A172 (cell line): ENCODE results near the gene ZNF467. TPM values are rescaled to one million over a fixed set of nuclear protein-coding genes. Genes with fewer than 3 reads are reported as not detected.

Source experiments
- DNase-seq: peaks from one replicate; pipeline ENCODE4 v3.0.0-alpha.2; 2015; ENCODE audit warnings: low spot score
- total RNA-seq: library from RNA; depleted of rRNA; stranded (reverse); fragments of >200 nt; shearing (Covaris generic); gene quantifications from 2 replicates; pipeline ENCODE4 v1.2.3, GENCODE V29; 2014

ZNF467 gene
- total RNA-seq, 1 experiment from 2014 or later = not detected

DNA sequence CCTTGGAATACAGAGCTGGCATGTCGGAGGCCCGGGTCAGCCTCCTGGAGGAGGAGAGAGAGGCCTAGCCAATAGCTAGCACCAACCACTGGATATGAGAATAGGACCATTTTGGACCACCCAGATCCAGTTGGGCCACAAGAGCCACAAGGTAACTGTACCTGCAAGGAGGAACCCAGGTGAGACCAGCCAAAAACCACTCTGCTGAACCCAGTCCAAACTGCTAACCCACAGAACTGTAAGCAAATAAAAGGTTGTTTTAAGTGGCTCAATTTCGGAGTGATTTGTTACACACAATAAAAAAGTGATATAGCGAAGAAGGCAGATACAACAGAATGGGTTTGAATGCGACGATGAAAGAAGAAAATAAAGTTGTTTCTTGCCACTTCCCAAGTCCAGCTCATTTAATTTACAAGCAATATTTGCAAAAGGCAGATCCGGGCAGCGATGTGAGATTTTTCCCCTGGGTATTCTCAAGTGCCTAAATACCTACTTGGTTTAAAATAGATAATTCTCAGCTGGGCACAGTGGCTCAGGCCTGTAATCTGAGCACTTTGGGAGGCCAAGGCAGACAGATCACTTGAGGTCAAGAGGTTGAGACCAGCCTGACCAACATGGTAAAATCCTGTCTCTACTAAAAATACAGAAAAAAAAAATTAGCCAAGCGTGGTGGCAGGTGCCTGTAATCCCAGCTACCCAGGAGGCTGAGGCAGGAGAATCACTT, 23.1 kb downstream of the ZNF467 start:
- DNase-seq = no peak

DNA sequence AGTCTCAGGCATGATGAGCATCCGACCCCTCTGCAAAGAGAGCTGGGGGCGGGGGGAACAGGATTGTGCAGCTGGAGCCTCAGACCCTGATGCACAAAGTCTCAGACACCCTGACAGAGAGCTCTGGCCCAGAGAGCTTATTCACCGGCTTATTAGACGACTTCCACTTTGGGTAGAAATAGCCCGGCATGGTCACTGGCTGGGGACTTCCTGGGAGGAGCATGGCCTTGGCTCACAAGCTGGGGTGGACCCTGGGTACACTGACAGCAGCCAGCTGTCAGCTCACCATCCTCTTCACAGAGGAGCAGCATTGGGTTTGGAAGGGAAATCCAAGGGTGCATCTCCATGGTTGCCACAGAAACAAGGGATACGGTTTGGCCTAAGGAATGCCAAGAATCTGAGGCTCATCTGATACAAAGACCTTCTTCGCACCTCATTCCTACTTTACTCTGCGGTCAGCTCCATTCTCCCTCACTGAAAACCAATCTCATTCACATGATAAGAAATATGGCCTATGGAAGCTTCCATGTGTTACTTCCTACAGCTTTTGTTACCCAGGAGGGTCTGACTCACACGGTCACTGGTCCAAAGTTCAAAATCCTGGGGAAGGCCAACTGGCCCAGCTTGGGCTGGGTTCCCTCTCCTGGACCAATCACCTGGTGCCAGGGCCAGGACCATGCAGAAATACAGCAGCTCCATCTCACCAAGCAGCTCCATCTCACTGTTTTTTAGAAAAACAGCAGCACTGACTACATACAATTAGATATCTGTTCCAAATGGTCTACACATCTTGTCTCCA, 25.1 kb downstream of the ZNF467 start:
- DNase-seq = no peak

DNA sequence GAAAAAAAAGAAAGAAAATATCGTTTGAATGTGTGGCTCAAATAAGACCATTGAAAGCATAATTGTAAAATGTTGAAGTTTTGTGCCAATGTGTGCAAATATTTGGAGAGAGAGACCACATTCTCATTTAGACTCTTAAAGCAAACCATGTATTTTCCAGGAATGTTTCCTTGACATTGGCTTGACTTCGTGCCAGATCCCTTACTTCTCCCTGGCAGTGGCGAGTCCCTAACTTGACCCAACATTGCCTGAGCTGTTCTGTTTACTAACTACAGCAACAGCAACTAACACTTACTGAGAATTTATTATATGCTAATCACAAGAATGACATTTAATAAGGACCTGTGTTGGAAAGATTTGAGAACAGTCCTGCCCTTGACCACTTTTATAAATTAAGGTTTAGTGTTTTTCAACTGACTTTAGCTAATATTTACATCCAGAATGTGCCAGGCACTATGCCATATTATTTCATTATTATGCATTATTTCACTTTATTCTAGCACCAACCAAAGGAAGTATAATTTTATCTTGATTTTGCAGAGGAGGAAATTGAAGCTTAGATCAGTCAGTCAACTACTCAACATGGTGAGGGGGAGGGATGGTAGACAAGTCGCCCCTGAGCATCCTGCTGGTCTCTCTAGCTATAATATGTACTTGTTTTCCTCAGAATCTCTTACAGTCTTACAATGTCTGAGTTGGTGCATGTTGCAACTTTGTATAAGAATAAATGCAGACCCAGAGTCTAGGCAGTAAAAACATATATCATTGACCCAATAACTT, 29.7 kb downstream of the ZNF467 start:
- peak; percentile 10 for DNase-seq

DNA sequence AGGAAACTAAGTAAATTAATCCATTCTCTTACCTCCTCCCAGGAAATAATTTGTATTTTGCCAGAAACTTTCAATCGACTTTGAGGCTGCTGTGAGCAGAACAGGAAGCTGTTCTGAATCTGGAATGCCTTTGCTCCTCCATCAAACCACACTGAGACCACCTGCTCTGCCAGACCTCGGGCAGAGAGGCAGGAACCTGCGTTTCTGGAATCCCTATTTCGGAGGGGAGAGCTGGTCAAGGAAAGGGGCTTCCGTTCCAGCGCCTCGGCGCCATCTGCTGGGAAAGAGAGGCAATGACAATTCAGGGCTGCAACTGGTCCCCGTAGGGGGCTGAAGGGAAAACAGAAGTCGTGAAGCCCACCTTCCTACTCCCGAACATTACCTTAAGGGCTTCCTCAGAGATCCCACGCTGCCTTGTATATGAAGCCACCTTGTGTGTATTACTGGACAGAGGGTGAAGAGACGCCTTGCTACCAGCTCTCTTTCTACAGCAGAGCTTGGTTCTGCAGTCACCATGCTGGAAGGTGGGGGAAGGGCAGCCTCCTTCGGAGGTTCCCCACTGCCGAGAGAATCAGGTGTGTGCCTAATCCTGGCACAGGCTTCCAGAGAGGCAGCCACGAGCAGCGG, 31.2 kb downstream of the ZNF467 start:
- DNase-seq = peak; percentile 53

DNA sequence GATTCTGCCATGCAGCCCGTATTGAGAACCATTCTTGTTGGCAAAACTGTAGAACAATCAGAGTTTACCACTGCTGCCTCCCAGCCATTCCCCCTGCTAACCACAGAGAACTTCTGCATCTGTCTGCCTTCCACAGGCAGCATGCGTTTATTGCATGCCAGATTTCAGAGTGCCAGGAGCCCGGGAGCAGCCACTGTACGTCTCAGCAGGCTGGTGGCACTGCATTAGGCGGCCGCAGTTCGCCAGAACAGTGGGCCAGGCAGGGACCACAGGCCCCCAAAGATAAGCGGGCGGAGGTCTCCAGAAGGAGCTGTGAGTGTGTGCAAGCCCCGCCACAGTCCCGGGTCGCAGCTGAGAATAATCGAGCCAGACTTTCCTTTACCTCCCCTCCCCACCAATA, 31.8 kb downstream of the ZNF467 start:
- no peak for DNase-seq

DNA sequence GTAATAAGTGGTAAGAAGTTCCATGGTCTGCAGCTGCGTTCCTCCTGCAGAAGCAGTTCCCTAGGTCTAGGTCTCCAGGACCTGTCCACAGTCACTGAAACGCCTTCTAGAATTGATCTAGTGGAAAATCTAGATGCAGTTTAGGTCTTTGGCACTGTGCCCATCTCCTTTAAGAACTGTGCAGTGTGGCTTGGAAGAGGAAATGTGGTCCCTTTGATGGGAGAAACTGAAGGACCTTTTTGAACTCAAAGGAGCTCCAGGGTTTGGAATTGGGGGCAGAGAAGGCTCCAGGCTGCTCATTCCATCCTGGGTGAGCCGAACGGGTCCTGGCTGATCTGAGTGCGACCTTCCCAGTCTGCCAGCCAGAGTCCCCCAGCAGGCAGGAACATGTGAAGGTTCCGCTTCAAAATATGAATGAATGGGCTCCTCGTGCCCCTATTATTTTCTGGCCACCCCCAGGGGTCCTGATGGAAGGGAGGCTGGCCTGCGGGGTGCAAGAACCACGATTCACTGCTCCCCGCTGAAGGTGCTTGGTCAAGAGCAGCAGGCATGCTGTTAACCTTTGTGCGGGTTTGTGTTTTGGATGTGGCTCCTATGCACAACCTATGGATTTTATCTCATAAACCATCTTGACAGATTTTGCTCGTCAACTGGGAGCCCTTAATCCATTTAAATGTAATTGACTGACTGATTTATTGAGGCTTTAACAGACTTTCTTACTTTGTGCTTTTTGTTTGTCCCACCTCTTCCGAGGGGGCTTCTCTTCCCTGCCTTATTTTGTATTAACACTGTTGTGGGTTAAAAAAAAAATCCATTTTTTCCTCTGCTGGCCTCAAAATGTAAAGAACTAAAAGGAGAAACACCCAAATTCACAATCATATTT, 36.7 kb downstream of the ZNF467 start:
- no peak for DNase-seq

DNA sequence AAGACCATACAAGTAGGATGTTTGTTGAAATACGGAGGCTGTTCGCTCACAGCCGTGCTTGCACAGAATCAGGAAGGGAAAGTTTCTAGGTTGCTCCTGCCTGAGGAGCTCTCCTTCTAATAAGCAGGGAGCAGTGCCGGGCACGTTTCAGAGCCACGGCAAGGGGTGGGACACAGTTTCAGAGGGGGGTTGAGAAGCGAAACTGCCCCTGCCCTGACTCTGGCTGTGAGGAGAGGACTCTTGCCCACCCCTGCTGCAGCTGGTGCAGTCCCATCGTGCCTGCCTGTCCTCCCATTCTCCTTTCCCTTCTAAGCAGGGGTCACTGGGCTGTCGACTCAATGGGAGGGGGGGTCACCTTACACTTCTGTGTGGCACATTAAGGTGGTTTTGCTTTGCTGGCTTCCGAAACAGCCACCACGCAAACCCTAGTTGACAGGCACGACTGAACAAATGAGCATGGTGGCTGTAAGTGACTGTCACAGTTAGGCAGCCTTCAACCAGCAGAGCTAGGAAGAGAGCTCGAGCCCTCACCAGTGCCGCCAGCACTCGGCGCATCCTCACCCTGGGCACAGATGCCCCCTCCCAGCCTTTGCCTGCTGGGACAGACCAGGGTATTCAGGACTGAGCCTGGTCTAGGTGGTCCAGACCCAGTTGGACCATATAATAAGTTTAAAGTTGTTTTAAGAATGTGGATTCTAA, 37.5 kb downstream of the ZNF467 start:
- DNase-seq = no peak

DNA sequence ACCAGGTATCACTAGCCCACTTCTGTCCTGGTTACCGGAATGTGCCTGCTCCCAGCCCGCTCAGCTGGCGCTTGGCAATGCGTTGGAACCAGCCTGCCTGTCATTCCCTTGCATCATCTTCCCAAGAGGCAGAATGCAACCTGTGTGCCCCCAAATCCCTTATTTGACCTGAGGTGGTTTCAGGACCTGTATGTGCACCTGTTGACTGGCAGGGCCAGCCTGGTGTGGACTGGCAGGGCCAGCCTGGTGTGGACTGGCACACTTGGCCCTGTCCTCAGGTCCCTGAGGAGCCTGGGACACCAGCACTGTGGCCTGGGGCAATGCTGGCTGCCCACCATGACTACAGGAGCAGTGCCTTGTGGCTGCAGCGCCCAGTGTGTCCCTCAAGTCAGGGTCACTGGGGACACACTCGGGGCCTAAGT, 38.2 kb downstream of the ZNF467 start:
- DNase-seq = no peak

DNA sequence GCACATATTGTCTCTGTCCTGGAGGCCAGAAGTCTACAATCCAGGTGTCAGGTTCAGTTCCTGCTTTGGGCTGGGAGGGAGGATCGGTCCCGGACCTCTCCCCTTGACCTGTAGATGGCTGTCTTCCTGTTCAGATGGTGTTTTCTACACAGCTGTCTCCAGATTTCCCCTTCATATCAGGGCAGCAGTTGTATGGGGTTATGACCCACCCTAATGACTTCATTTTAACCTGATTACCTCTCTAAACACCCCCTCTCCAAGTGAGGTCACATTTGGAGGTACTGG, 38.7 kb downstream of the ZNF467 start:
- DNase-seq = no peak

DNA sequence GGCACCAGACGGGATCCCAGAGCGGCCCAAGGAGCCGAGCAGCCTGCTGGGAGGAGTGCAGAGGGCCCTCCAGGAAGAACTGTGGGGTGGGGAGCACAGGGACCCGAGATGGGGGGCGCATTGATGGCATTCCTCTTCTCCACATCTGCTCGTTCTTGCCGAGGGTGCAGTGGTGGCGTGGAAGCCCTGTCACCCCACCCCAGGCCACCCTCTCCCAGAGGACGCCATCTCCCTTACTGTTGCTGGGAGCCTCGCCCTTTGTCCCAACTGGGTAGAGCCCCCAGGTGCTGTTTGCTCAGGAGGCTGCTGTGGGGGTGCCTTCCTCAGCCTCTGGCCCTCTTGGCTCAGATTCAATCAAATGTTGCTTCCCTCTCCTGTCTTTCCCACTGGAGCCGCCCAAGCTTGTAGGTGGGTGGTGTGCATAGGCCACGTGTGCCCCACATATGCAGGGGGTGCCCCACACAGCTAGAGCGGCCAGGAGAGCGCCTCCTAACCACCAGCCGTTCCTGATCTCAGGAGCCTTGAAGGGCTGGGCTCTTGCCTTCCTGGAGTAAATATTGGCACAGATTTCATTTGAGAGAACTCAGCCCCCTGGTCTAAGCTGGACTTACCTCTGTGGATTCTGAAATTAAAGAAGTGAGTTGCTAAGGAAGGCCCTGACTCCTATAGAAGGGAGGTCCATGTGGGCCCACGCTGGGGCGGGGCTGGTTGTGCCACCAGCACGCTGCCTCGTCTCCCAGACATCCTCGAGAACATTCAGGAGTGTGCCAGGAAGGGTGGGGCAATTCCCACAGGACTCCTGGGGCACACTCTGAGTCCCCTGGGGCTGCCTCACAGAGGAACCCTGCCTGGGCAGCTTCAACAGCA, 39.2 kb downstream of the ZNF467 start:
- DNase-seq = no peak

DNA sequence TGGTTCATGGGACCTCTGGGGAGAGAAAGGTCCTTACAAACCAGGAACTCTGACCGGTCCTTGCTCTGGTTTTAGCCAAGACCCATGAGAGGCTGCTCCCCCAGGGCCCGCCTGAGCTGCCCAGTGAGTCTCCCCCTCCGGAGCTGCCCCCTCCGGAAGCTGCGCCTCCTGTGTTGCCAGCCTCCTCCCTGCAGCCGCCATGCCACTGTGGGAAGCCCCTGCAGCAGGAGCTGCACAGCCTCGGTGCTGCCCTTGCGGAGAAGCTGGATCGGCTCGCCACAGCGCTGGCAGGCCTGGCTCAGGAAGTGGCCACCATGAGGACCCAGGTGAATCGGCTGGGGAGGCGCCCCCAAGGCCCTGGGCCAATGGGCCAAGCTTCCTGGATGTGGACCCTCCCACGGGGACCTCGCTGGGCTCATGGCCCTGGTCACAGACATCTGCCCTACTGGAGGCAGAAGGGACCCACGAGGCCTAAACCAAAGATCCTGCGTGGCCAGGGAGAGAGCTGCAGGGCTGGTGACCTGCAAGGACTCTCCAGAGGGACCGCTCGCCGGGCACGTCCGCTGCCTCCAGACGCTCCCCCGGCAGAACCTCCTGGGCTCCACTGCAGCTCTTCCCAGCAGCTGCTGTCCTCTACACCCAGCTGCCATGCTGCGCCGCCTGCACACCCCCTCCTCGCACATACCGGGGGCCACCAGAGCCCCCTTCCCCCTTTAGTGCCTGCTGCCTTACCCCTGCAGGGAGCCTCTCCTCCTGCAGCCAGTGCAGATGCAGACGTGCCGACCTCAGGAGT, 40.1 kb downstream of the ZNF467 start:
- no peak for DNase-seq

DNA sequence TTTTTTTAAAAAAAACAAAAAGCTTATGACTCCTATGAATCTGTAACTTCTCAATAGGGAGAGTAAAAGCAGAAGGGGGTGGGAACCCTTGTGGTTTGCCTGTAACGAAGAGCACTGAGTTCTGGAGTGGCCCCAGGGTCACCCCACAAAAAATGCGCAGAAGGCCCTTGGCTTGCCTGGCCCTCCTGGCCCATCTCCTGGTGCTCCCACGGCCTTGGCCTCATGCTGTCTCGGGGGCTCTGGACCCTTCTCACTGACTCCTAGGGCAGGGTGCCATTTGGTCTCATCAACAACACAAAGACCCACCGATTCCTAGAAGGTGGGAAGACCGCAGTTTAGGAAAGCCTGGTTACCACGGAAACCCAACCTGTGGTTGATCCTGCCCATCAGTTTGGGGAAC, 40.8 kb downstream of the ZNF467 start:
- no peak for DNase-seq

DNA sequence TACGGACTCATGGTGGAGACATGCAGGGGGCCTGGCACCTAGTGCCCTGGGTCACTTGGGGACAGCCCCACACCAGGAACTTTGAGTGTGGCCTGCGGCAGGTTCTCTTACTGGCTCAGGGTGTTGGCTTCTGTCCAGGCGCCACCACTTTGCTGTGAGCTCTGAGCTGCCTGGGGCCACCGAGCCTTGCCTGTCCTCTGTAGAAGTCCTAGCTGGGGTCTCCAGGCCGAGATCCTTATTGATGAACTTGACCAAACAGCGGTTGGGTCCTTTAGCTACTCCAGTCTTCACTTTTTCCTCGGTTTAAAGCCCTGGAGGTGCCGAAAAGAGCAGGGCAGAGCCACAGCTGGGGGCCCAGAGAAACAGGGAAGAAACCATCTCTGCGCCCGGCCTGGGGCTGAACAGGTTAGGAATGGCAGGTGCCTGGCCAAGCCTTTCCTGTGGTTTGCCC, 41.3 kb downstream of the ZNF467 start:
- no peak for DNase-seq

DNA sequence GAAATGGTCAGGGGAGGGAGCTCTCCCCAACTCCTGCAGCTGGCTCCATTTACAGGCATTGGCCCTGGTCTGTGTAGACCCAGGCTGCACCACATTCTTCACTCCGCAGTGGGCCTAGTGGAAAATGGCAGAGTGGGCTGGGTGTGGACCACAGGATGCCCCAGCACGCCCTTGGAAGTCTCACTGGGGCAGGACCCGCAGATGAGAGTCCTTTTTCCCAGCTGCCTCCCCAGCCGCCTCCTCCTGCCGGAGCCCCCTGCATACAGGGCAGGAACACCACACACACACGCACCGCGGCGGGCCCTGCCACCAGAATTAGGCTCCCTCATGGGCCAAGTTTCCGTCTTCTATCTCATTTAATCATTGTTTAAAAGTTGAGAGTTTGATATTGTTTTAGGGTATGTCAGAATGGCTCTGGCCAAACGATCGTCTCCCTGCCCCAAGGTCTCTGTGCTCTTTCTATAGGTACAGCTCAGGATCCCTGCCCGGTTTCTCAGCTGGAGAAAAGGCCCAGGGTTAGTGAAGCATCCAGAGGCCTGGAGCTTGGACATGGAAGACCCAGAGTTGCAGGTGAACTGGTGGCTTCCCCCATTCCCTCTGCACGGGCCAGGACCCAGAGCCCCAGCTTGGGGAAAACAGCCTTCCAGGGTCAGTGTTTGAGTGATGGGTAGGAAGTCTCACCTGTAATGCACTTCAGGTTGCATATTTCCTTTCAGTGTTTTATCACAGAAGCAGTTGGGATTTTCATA, 42.0 kb downstream of the ZNF467 start:
- DNase-seq = no peak

DNA sequence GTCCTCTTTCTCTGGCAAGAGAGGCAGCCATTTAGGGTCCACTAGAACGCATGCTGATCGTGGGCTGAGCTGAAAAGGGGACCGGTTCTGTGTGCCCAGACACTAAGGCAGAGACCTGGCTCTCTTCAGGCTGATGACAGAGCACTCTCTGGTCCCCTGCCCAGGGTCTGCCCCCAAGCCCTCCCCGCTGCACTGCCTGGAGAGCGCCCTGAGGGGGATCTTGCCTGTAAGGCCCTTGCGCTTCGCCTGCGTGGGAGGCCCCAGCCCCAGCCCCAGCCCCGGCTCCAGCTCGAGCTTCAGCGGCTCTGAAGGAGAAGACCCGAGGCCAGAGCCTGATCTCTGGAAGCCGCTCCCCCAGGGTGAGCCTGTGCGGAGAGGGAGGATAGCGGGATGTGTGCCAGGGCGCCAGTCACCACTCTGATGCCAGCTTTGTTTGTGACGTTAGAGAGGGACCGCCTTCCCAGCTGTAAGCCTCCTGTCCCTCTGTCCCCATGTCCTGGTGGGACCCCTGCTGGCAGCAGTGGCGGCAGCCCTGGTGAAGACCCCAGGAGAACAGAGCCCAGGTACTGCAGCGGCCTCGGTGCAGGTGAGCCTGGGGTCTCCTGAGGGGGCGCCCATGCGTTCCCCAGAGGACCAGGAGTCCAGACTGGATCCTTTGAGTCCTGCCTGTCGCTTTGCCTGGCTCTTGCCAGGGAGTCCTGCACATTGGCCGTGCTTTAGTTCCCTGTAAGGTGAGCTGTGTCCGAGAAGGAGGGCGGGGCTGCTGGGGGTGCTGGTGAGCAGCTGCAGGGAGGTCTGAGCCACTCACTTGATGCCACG, 43.2 kb downstream of the ZNF467 start:
- DNase-seq = no peak

DNA sequence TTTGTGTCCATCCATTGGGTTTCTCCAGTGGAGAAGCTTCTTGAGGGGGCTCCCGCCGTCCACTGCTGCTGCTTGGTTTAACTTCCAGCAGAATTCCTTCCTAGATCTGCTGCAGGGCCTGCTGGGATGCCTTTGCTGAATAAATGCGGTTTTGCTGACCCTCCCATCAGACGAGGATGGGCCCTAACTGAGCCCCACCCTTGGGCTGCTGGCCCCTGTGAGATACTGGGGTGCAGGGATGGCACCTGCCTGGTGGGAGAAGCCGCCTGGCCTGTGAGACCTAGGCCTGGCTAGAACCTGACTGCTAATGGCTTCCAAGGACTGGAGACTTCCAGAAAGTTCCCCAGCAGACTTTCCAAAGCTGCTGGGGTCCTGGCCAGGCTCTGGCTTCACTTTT, 43.8 kb downstream of the ZNF467 start:
- no peak for DNase-seq
